Measurements from ENCODE around the gene TLL1. TPM values are rescaled to one million over a fixed set of nuclear protein-coding genes. Genes with fewer than 3 reads are reported as not detected.

TLL1 gene
- polyA plus RNA-seq, 1 experiment = not detected

DNA sequence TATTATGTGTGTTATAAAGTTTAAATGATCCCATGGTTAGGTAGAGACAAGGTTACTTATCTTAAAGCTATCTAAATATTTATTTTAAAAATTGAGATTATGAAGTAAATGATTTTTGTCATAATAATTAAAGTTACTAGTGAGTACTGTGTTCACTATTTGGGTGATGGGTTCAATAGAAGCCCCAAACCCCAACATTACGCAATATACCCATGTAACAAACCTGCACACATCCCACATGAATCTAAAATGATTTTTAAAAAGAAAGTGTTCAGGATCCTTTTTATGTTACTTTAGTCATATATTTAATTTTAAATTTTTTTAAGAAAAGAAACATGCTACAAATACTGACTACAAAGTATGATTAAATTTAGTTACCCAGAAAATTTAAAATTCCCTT is 193.9 kb downstream of the TLL1 start:
- Histone ChIP-seq H3K27me3 (ENCODE audit: control insufficient read depth, insufficient read depth, low read length) (no peaks in the 10 kb centered on the region), H3K27ac (ENCODE audit: low read depth, low read length) (no peak overlapping the region), H3K4me3 (ENCODE audit: low read depth, low read length) (no peak overlapping the region), H3K9me3 (ENCODE audit: control insufficient read depth, insufficient read depth, low read length) (no peaks in the 10 kb centered on the region)
- no peak for DNase-seq (ENCODE audit: low read depth, low spot score)
- CTCF ChIA-PET = no interaction called here
- no peak for TF ChIP-seq CTCF (IDR thresholded peaks at IDR 0.05; ENCODE audit: low read depth, low read length)
- POLR2A ChIA-PET = no interaction called here

DNA sequence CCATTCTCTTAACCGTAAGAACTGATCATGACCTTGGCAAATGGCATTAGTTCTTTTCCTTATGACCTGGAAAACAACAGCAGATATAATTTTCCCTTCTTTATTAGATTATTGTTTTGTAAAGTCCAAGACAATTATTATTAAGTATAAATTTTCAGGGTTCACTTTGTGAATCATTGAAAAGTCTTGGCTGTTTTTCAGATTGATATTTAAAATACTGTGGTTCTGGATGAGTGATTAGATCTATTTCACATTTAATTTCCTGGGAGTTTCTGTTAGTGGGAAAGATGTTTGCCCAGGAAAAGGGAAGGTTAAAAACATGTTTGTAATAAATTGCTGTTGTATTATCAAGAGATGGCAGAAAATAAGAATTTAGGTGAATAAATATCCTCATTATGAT is 194.9 kb downstream of the TLL1 start:
- H3K4me3 ChIP-seq (ENCODE audit: low read depth, low read length) = no peak overlapping the region
- no peaks in the 10 kb centered on the region for H3K9me3 ChIP-seq (ENCODE audit: control insufficient read depth, insufficient read depth, low read length)
- TF ChIP-seq CTCF (IDR thresholded peaks at IDR 0.05; ENCODE audit: low read depth, low read length) = no peak
- no peak overlapping the region for H3K27ac ChIP-seq (ENCODE audit: low read depth, low read length)
- no peak for DNase-seq (ENCODE audit: low read depth, low spot score)
- no peaks in the 10 kb centered on the region for H3K27me3 ChIP-seq (ENCODE audit: control insufficient read depth, insufficient read depth, low read length)
- CTCF ChIA-PET = no interaction called here
- POLR2A ChIA-PET = no interaction called here

DNA sequence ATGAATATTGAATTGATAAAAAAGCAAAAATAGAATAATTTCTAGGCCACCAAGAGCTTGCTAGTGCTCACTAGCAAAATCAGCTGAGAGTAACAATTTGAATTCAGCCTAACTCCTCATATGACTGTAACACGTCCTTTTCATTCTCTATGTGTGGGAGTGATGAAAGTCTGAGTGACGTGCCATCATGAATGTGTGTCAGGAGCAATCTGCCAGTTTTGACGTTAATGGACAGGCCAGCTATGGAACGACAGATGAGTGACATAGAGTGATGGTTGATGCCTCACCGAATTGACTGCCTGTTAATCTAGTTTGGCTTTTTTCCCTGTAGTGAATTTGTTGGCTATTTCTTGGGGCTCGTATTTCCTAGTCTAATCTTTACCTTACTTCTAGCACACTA is 200.7 kb downstream of the TLL1 start:
- TF ChIP-seq CTCF (IDR thresholded peaks at IDR 0.05; ENCODE audit: low read depth, low read length) = no peak
- no peaks in the 10 kb centered on the region; the same call in 1 of the 2 replicates for H3K9me3 ChIP-seq (ENCODE audit: control insufficient read depth, insufficient read depth, low read length)
- CTCF ChIA-PET = no interaction called here
- no peak for DNase-seq (ENCODE audit: low read depth, low spot score)
- no peak overlapping the region for H3K4me3 ChIP-seq (ENCODE audit: low read depth, low read length)
- POLR2A ChIA-PET = no interaction called here
- no peaks in the 10 kb centered on the region for H3K27me3 ChIP-seq (ENCODE audit: control insufficient read depth, insufficient read depth, low read length)
- no peak overlapping the region for H3K27ac ChIP-seq (ENCODE audit: low read depth, low read length)

DNA sequence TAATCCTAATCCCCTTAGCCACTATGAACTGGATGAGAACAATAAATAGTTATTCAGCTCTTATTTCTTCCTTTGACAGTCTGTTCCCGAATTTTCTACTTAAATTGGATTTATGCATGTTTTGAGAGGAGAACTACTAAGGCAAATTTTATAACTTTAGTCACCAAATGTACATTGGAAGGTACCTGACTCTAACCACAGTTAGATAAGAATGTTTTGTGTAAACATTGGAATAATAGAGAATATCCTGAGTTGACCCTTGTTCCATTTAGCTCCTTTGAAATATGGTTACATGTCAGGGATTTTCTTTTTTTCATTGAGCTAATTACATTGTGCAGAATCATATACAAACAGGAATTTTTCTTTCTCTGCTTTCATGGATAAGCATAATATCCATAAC is 202.6 kb downstream of the TLL1 start:
- H3K4me3 ChIP-seq (ENCODE audit: low read depth, low read length) = no peak overlapping the region
- POLR2A ChIA-PET = no interaction called here
- CTCF ChIA-PET = no interaction called here
- H3K27ac ChIP-seq (ENCODE audit: low read depth, low read length) = no peak overlapping the region
- no peaks in the 10 kb centered on the region; the same call in 1 of the 2 replicates for H3K9me3 ChIP-seq (ENCODE audit: control insufficient read depth, insufficient read depth, low read length)
- no peak for TF ChIP-seq CTCF (IDR thresholded peaks at IDR 0.05; ENCODE audit: low read depth, low read length)
- DNase-seq (ENCODE audit: low read depth, low spot score) = no peak
- H3K27me3 ChIP-seq (ENCODE audit: control insufficient read depth, insufficient read depth, low read length) = no peaks in the 10 kb centered on the region

GRCh38 chr4:166077782-166078181 is 204.7 kb downstream of the TLL1 start:
- ChIA-PET CTCF (interaction anchor here (0.6 kb wide), 1 partner anchor 585 kb away, joined by 3 read pairs; no protein-coding TSS in a partner anchor), POLR2A (no interaction called here)
- no peak overlapping the region for H3K4me3 ChIP-seq (ENCODE audit: low read depth, low read length)
- no peak for TF ChIP-seq CTCF (IDR thresholded peaks at IDR 0.05; ENCODE audit: low read depth, low read length)
- H3K27me3 ChIP-seq (ENCODE audit: control insufficient read depth, insufficient read depth, low read length) = no peaks in the 10 kb centered on the region
- no peak for DNase-seq (ENCODE audit: low read depth, low spot score)
- no peaks in the 10 kb centered on the region; the same call in 1 of the 2 replicates for H3K9me3 ChIP-seq (ENCODE audit: control insufficient read depth, insufficient read depth, low read length)
- H3K27ac ChIP-seq (ENCODE audit: low read depth, low read length) = no peak overlapping the region

All from AG04450 (cell line).